Neutrophil (primary cell): ENCODE data around the gene GALNTL6.

Experiments used
- H3K27ac ChIP-seq: fragments of 200-600 bp; sonication (generic); 2 replicates; pipeline ENCODE4 v1.5.1; 2016; ENCODE audit warnings: mild to moderate bottlenecking, moderate library complexity
- H3K27me3 ChIP-seq: fragments of 200-600 bp; sonication (generic); 2 replicates; pipeline ENCODE4 v1.6.0; 2016; ENCODE audit warnings: mild to moderate bottlenecking
- H3K36me3 ChIP-seq: fragments of 200-600 bp; sonication (generic); 2 replicates; pipeline ENCODE4 v1.5.1; 2017
- H3K4me1 ChIP-seq, 2 experiments: fragments of 200-600 bp in 1 of 2; sonication (generic) in 1 of 2; 1 replicate in 1 of 2; 2 replicates in 1 of 2; pipeline versions ENCODE4 v1.5.1 to v1.6.1; 2013 to 2016; ENCODE audit warnings: low read depth in 1 of 2, low read length in 1 of 2, mild to moderate bottlenecking in 1 of 2, moderate library complexity in 1 of 2; ENCODE audit not compliant: control insufficient read depth in 1 of 2, insufficient read depth in 1 of 2
- H3K4me3 ChIP-seq, 2 experiments: fragments of 200-600 bp in 1 of 2; sonication (generic) in 1 of 2; 1 replicate in 1 of 2; 2 replicates in 1 of 2; pipeline ENCODE4 v1.5.1; 2013 to 2016; ENCODE audit warnings: low read depth in 1 of 2, low read length in 1 of 2, mild to moderate bottlenecking in 1 of 2, moderate library complexity in 1 of 2
- H3K9me3 ChIP-seq: fragments of 200-600 bp; sonication (generic); 2 replicates; pipeline ENCODE4 v1.5.1; 2016
- CTCF ChIP-seq: fragments of 200-600 bp; sonication (generic); IDR thresholded peaks from 2 replicates; pipeline ENCODE4 v1.5.1; 2016; ENCODE audit warnings: antibody characterized with exemption

Gene GALNTL6

DNA sequence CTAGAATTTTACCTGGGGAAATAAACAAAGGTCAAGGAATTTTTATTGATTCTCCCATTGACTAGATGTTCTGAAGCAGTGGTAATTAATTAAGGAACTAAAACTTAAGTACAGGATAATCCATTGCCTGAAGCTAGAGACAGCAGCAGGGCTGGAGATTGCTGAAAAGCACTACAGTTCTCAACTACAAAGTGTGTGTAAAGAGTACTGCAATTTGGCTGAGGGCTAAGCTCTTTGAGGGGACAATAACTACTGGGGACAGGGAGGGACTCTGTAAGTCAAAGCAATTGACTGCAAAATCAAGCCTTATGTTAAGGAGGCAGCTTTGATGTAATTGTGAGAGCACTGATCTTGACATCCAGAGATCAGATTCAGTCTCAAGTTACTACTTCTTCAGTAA, 260.4 kb downstream of the GALNTL6 start:
- no peak for TF ChIP-seq CTCF
- no peak overlapping the region for H3K27ac ChIP-seq
- H3K4me1 ChIP-seq: no peaks in the 10 kb centered on the region
- no peak overlapping the region for H3K4me3 ChIP-seq
- H3K36me3 ChIP-seq: no peaks in the 10 kb centered on the region
- H3K27me3 ChIP-seq: no peaks in the 10 kb centered on the region
- no peaks in the 10 kb centered on the region for H3K9me3 ChIP-seq

DNA sequence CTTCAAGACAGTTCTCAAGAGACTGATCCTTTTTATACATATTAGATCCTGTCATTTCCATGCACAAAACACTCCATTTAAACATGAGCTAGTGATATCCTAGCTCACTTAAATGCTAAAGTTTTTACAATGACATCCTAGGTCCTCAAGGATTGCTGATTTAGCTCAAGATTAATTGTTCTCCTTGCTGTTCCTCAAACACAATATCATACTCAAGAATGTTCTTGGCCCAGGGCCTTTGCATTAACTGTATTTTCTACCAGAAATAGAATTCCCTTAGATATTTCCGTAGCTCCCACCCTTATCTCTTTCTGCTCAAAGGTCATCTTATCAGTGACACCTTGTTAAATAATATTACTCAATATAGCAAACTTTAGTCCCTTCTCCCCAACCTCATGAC, 270.1 kb downstream of the GALNTL6 start:
- no peak for TF ChIP-seq CTCF
- H3K4me1 ChIP-seq: no peaks in the 10 kb centered on the region
- H3K9me3 ChIP-seq: no peaks in the 10 kb centered on the region
- H3K27ac ChIP-seq: no peak overlapping the region
- H3K27me3 ChIP-seq: no peaks in the 10 kb centered on the region
- H3K36me3 ChIP-seq: no peaks in the 10 kb centered on the region
- no peak overlapping the region for H3K4me3 ChIP-seq

- no peak overlapping the region for H3K4me3 ChIP-seq
- H3K27ac ChIP-seq: no peak overlapping the region
- H3K4me1 ChIP-seq: no peaks in the 10 kb centered on the region
- no peaks in the 10 kb centered on the region for H3K36me3 ChIP-seq
- no peaks in the 10 kb centered on the region for H3K27me3 ChIP-seq
- H3K9me3 ChIP-seq: no peaks in the 10 kb centered on the region
- TF ChIP-seq CTCF: no peak
Observed at GRCh38 chr4:172088556-172088955, 275.4 kb downstream of the GALNTL6 start.

GRCh38 chr4:172095161-172095560, 282.0 kb downstream of the GALNTL6 start:
- no peaks in the 10 kb centered on the region for H3K27me3 ChIP-seq
- no peak for TF ChIP-seq CTCF

DNA sequence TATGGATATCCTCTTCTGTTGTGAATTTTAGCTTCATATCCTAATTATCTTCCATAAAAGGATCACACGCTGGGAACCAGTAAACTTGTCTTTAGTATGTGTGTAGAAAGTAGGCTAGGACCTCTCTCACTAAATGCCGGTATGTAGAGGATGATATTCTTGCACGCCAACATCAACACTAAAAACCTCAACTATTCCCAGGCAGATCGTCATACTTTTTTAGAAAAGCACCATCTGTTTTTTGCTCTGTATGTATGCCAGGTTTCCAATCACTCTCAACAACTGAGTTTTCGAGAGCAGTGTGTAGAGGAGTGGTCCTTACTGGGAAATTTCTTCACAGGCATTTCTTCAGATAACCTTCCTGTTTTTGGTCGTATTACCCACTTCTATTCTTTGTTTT, 283.6 kb downstream of the GALNTL6 start:
- no peak overlapping the region for H3K4me3 ChIP-seq
- no peaks in the 10 kb centered on the region for H3K9me3 ChIP-seq
- no peak for TF ChIP-seq CTCF
- no peaks in the 10 kb centered on the region for H3K36me3 ChIP-seq
- H3K27me3 ChIP-seq: no peaks in the 10 kb centered on the region
- no peaks in the 10 kb centered on the region for H3K4me1 ChIP-seq
- no peak overlapping the region for H3K27ac ChIP-seq

More at GRCh38 chr4:172095161-172095560, 282.0 kb downstream of the GALNTL6 start:
- Histone ChIP-seq H3K4me1 (no peaks in the 10 kb centered on the region), H3K36me3 (no peaks in the 10 kb centered on the region), H3K4me3 (no peak overlapping the region), H3K9me3 (no peaks in the 10 kb centered on the region), H3K27ac (no peak overlapping the region)

DNA sequence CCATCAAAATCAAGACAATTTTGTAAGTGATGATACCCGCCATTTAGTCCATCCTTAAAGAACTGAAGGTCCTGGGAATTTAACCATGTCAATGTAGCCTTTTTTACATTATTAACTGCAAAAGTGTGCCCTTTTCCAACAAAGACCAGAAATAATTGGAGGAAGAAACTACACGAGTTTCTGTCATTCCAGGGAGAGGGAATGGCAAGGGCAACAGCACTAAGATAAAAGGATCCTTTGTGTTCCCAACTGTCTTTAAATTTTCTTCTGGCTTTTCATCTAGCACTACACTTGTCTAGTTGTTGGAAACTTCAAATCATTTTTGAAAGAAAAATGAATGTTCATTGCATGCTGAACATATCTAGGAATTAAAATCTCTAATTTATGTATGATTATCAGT, 286.2 kb downstream of the GALNTL6 start:
- H3K4me1 ChIP-seq: no peaks in the 10 kb centered on the region
- no peaks in the 10 kb centered on the region for H3K27me3 ChIP-seq
- H3K27ac ChIP-seq: no peak overlapping the region
- no peak overlapping the region for H3K4me3 ChIP-seq
- H3K36me3 ChIP-seq: no peaks in the 10 kb centered on the region
- no peak for TF ChIP-seq CTCF
- H3K9me3 ChIP-seq: no peaks in the 10 kb centered on the region
